ENCODE results near the gene TNFRSF6B.
"Not testable (repeated sequence)": the region's sequence is repeated elsewhere in the genome, so short reads cannot be mapped to it uniquely, and the experiment has no call there.

TNFRSF6B gene

GRCh38 chr20:63718996-63719395 lies 22.5 kb downstream of the TNFRSF6B start:
- H2BK5ac ChIP-seq (ENCODE audit: low read length) = no peak overlapping the region
- no peak overlapping the region for H4K8ac ChIP-seq (ENCODE audit: low read depth, low read length)
- no peak overlapping the region for H3K4me2 ChIP-seq (ENCODE audit: insufficient read depth, low read length, poor library complexity, severe bottlenecking)
- no peak overlapping the region for H3K9ac ChIP-seq (ENCODE audit: low read depth, low read length, poor library complexity)
- no peak overlapping the region for H3K18ac ChIP-seq (ENCODE audit: low read length)
- no peak overlapping the region for H3K4me3 ChIP-seq (ENCODE audit: low read length in 2 of 2)
- peaks cover 4% of the 10 kb centered on the region for H3K79me1 ChIP-seq (ENCODE audit: low read depth, low read length)
- no peak overlapping the region for H3K27ac ChIP-seq (replicated peaks; ENCODE audit: low read length)
- H2BK15ac ChIP-seq (ENCODE audit: low read length) = no peak overlapping the region
- H3K36me3 ChIP-seq (replicated peaks in 1 of 2; ENCODE audit: control insufficient read depth in 2 of 2, insufficient read depth in 2 of 2, low read length in 2 of 2) = peaks cover 14 to 71% of the 10 kb centered on the region in 2 donors
- no peak overlapping the region for H2BK12ac ChIP-seq (ENCODE audit: low read length)
- H3K9me3 ChIP-seq (replicated peaks in 1 of 2; ENCODE audit: control insufficient read depth in 2 of 2, insufficient read depth in 1 of 2, low read depth in 1 of 2, low read length in 2 of 2) = peaks cover 2 to 38% of the 10 kb centered on the region in 2 donors
- DNase-seq (ENCODE audit: low spot score) = no peak
- no peak overlapping the region for H3K23ac ChIP-seq (ENCODE audit: low read depth, low read length, poor library complexity)
- no peak overlapping the region for H3K4ac ChIP-seq (ENCODE audit: low read length)
- no peak overlapping the region for H3K14ac ChIP-seq (ENCODE audit: low read length)
- H2AK5ac ChIP-seq (ENCODE audit: low read depth, low read length) = no peak overlapping the region
- no peak overlapping the region for H4K91ac ChIP-seq (ENCODE audit: low read depth, low read length, poor library complexity)
- H2BK120ac ChIP-seq (ENCODE audit: low read depth, low read length) = no peak overlapping the region
- H3K4me1 ChIP-seq (ENCODE audit: control insufficient read depth in 2 of 2, insufficient read depth in 1 of 2, low read depth in 1 of 2, low read length in 2 of 2) = no peaks in the 10 kb centered on the region
- H3K27me3 ChIP-seq (ENCODE audit: control insufficient read depth in 3 of 3, insufficient read depth in 3 of 3, low read depth in 1 of 3, low read length in 3 of 3) = no peaks in the 10 kb centered on the region
- no peak overlapping the region for H2AFZ ChIP-seq (ENCODE audit: low read length)
- no CpG with 5 or more reads among the region's 2 CpGs for WGBS, 2 donors (ENCODE audit: extremely low coverage in 2 of 2, insufficient read length in 2 of 2, insufficient replicate concordance in 1 of 2)

GRCh38 chr20:63722967-63723622 lies 26.6 kb downstream of the TNFRSF6B start:
- not testable (repeated sequence) for H3K4me1 ChIP-seq (ENCODE audit: control insufficient read depth in 2 of 2, insufficient read depth in 1 of 2, low read depth in 1 of 2, low read length in 2 of 2); H3K18ac ChIP-seq (ENCODE audit: low read length); H2BK120ac ChIP-seq (ENCODE audit: low read depth, low read length); H4K8ac ChIP-seq (ENCODE audit: low read depth, low read length); H3K14ac ChIP-seq (ENCODE audit: low read length); H3K23ac ChIP-seq (ENCODE audit: low read depth, low read length, poor library complexity); H2AK5ac ChIP-seq (ENCODE audit: low read depth, low read length); H3K4me3 ChIP-seq (ENCODE audit: low read length in 2 of 2); H2BK12ac ChIP-seq (ENCODE audit: low read length); H2BK5ac ChIP-seq (ENCODE audit: low read length); H2BK15ac ChIP-seq (ENCODE audit: low read length); H2AFZ ChIP-seq (ENCODE audit: low read length); H3K27ac ChIP-seq (replicated peaks; ENCODE audit: low read length); H3K79me1 ChIP-seq (ENCODE audit: low read depth, low read length); H3K27me3 ChIP-seq (ENCODE audit: control insufficient read depth in 3 of 3, insufficient read depth in 3 of 3, low read depth in 1 of 3, low read length in 3 of 3); DNase-seq (ENCODE audit: low spot score); H3K4ac ChIP-seq (ENCODE audit: low read length); H3K4me2 ChIP-seq (ENCODE audit: insufficient read depth, low read length, poor library complexity, severe bottlenecking); H3K9ac ChIP-seq (ENCODE audit: low read depth, low read length, poor library complexity); H4K91ac ChIP-seq (ENCODE audit: low read depth, low read length, poor library complexity)
- H3K9me3 ChIP-seq (replicated peaks in 1 of 2; ENCODE audit: control insufficient read depth in 2 of 2, insufficient read depth in 1 of 2, low read depth in 1 of 2, low read length in 2 of 2) = peaks cover 0 to 32% of the 10 kb centered on the region in 2 donors
- H3K36me3 ChIP-seq (replicated peaks in 1 of 2; ENCODE audit: control insufficient read depth in 2 of 2, insufficient read depth in 2 of 2, low read length in 2 of 2) = peaks cover 8 to 52% of the 10 kb centered on the region in 2 donors
- no CpG with 5 or more reads among the region's 2 CpGs for WGBS, 2 donors (ENCODE audit: extremely low coverage in 2 of 2, insufficient read length in 2 of 2, insufficient replicate concordance in 1 of 2)

GRCh38 chr20:63730189-63730733 lies 33.8 kb downstream of the TNFRSF6B start:
- H2AFZ ChIP-seq (ENCODE audit: low read length); H4K8ac ChIP-seq (ENCODE audit: low read depth, low read length); H2BK5ac ChIP-seq (ENCODE audit: low read length); H2BK15ac ChIP-seq (ENCODE audit: low read length); H3K27ac ChIP-seq (replicated peaks; ENCODE audit: low read length); DNase-seq (ENCODE audit: low spot score); H3K18ac ChIP-seq (ENCODE audit: low read length); H3K4me1 ChIP-seq (ENCODE audit: control insufficient read depth in 2 of 2, insufficient read depth in 1 of 2, low read depth in 1 of 2, low read length in 2 of 2); H4K91ac ChIP-seq (ENCODE audit: low read depth, low read length, poor library complexity); H3K4me3 ChIP-seq (ENCODE audit: low read length in 2 of 2); H3K23ac ChIP-seq (ENCODE audit: low read depth, low read length, poor library complexity); H3K4ac ChIP-seq (ENCODE audit: low read length); H2BK120ac ChIP-seq (ENCODE audit: low read depth, low read length); H3K9ac ChIP-seq (ENCODE audit: low read depth, low read length, poor library complexity); H2AK5ac ChIP-seq (ENCODE audit: low read depth, low read length); H2BK12ac ChIP-seq (ENCODE audit: low read length); H3K27me3 ChIP-seq (ENCODE audit: control insufficient read depth in 3 of 3, insufficient read depth in 3 of 3, low read depth in 1 of 3, low read length in 3 of 3); H3K14ac ChIP-seq (ENCODE audit: low read length); H3K4me2 ChIP-seq (ENCODE audit: insufficient read depth, low read length, poor library complexity, severe bottlenecking): not testable (repeated sequence)
- WGBS, 2 donors (ENCODE audit: extremely low coverage in 2 of 2, insufficient read length in 2 of 2, insufficient replicate concordance in 1 of 2) = no CpG with 5 or more reads among the region's 18 CpGs
- peaks cover 30 to 56% of the 10 kb centered on the region in 2 donors for H3K36me3 ChIP-seq (replicated peaks in 1 of 2; ENCODE audit: control insufficient read depth in 2 of 2, insufficient read depth in 2 of 2, low read length in 2 of 2)
- peaks cover 3 to 12% of the 10 kb centered on the region in 2 donors for H3K9me3 ChIP-seq (replicated peaks in 1 of 2; ENCODE audit: control insufficient read depth in 2 of 2, insufficient read depth in 1 of 2, low read depth in 1 of 2, low read length in 2 of 2)
- peaks cover 24% of the 10 kb centered on the region for H3K79me1 ChIP-seq (ENCODE audit: low read depth, low read length)

- Histone ChIP-seq H3K27ac (replicated peaks; ENCODE audit: low read length) (no peak overlapping the region), H2BK15ac (ENCODE audit: low read length) (no peak overlapping the region), H3K14ac (ENCODE audit: low read length) (no peak overlapping the region), H3K4me3 (ENCODE audit: low read length in 2 of 2) (no peak overlapping the region), H3K27me3 (ENCODE audit: control insufficient read depth in 3 of 3, insufficient read depth in 3 of 3, low read depth in 1 of 3, low read length in 3 of 3) (no peaks in the 10 kb centered on the region), H4K8ac (ENCODE audit: low read depth, low read length) (peak overlapping the region; percentile 23), H3K9ac (ENCODE audit: low read depth, low read length, poor library complexity) (peak overlapping the region; percentile 30), H3K4me2 (ENCODE audit: insufficient read depth, low read length, poor library complexity, severe bottlenecking) (no peak overlapping the region), H4K91ac (ENCODE audit: low read depth, low read length, poor library complexity) (no peak overlapping the region), H2AK5ac (ENCODE audit: low read depth, low read length) (no peak overlapping the region), H2AFZ (ENCODE audit: low read length) (no peak overlapping the region), H2BK120ac (ENCODE audit: low read depth, low read length) (no peak overlapping the region), H3K4me1 (ENCODE audit: control insufficient read depth in 2 of 2, insufficient read depth in 1 of 2, low read depth in 1 of 2, low read length in 2 of 2) (peaks cover 0 to 1% of the 10 kb centered on the region in 2 donors), H2BK12ac (ENCODE audit: low read length) (peak overlapping the region; percentile 8), H3K9me3 (replicated peaks in 1 of 2; ENCODE audit: control insufficient read depth in 2 of 2, insufficient read depth in 1 of 2, low read depth in 1 of 2, low read length in 2 of 2) (peaks cover 3 to 5% of the 10 kb centered on the region in 2 donors), H2BK5ac (ENCODE audit: low read length) (no peak overlapping the region), H3K79me1 (ENCODE audit: low read depth, low read length) (peaks cover 24% of the 10 kb centered on the region), H3K18ac (ENCODE audit: low read length) (no peak overlapping the region), H3K36me3 (replicated peaks in 1 of 2; ENCODE audit: control insufficient read depth in 2 of 2, insufficient read depth in 2 of 2, low read length in 2 of 2) (peaks cover 37 to 64% of the 10 kb centered on the region in 2 donors), H3K4ac (ENCODE audit: low read length) (no peak overlapping the region), H3K23ac (ENCODE audit: low read depth, low read length, poor library complexity) (no peak overlapping the region)
- DNase-seq (ENCODE audit: low spot score) = no peak
- no CpG with 5 or more reads among the region's 5 CpGs for WGBS, 2 donors (ENCODE audit: extremely low coverage in 2 of 2, insufficient read length in 2 of 2, insufficient replicate concordance in 1 of 2)
Observed at GRCh38 chr20:63731410-63731809, 35.0 kb downstream of the TNFRSF6B start.
